GM19035 (cell line): Measurements from ENCODE around the gene POLR2E.
"Not testable (repeated sequence)": the region's sequence is repeated elsewhere in the genome, so short reads cannot be mapped to it uniquely, and the experiment has no call there.

Source experiments
- ATAC-seq: cut with Tn5 transposase; IDR thresholded peaks from one replicate; pipeline ENCODE4 v1.9.1; 2021; ENCODE audit not compliant: unreplicated experiment

POLR2E gene

GRCh38 chr19:1126984-1127760 is 32.0 kb upstream of the POLR2E start:
- no peak for ATAC-seq

- ATAC-seq = no peak
These were observed 30.7 kb upstream of the POLR2E start for GRCh38 chr19:1125601-1126467.

DNA sequence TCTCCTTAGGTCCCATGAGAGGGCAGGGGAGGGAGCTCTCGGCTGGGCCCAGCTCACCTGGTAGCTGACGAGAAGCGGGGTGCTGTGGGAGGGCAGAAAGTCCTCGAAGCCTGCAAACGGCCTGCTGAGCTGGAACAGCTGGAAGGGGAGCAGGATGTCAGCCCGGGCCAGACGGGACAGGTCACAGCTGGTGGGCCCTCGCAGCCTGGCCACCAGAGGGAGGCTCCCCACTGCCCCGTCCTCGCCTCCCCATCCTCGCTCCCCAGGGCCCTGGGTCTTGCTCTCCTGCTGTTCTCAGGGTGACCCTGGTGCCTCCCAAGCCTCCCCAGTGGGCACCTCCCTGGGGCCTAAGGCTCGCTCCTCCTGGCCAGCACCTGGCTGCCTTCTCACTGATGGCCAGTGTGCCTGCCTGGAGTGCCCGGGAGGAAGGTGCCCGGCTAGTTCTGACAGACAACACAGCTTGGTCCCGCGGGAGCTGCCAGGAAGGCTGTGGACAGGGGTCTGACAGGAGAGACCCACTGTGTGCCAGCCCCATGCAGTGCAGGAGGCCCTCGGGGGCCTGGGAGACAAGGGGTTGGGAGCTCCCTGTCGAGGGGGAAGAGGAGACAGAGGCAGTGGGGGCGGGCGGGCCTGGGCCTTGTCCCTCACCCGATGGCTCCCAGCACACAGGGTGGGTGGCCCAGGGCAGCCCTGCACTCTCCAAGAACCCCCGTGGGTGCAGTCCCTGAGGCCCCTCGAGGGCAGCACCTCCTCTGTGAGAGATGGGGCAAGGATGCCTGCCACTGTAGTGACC is 28.9 kb upstream of the POLR2E start:
- no peak for ATAC-seq

DNA sequence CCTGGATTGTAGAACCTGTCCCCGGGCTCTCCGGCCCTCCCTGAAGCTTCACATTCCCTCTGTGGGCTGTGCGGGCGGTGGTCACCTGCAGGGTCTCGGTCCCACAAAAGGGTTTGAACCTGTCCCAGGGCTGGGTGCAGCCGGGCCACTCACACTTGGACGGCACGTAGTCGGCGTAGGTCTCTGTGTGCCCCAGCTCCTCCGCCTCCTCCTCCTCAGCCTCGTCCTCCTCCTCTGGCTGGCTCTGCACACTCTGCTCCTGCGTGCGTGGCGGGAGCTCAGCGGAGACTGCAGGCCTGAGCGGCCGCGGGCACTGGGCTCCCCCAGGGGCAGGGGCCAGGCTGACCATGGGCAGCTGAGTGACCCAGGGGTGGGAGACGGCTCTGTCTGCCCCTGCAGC is 28.2 kb upstream of the POLR2E start:
- ATAC-seq = no peak

- no peak for ATAC-seq
These were observed 27.8 kb upstream of the POLR2E start for GRCh38 chr19:1122972-1123363.

GRCh38 chr19:1122021-1122971 is 27.1 kb upstream of the POLR2E start:
- ATAC-seq = no peak

DNA sequence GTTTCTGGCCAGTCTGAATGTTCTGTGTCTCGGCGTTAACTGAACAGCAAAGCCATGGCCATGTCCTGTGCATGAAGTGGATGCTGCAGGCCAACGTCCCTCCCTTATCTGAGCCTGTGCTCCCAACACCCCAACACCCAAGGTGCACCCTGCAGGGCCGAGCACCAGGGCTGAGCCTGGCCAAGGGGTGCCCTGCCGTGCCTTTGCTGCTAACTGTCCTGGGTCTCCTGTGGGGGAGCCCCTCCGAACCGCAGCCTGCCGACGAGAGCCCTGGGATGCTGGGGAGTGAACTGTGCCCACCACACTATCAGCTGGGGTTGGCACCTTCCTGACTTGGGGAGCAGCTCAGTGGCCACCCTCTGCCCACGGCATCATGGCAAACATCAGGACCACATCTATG is 26.2 kb upstream of the POLR2E start:
- no peak for ATAC-seq

DNA sequence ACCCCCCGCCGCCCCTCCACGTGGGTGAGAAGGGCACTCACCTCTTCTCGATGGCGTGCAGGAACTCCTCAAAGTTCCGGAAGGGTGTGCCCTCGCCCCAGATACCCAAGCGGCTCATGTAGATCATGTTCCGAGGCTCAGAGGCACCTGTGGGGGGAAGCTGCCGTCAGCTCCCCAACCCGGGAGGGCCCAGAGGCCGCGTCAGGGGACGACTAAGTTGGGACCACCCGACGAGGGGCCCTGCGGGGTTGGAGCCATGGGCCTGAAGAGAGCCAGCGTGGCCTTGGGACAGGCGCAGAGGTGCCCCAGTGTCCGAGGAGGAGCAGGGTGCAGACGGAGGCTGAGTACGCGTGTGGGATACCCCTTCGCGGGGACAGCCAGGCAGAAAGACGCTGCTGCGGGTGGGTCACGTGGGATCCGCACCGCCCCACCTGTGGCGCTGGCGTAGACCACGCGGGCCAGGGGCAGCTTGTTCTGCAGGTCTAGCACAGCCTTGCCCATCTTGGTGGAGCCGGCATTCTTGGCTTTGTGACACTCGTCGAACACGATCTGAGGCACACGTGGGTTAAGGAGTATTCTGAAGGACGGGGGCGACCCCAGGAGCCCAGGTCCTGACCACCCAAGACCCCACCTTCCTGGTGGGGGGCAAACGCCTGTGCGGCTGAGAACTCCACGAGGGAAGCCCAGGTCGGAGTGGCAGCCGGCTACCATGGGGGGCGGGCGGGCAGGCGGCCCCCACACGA is 24.5 kb upstream of the POLR2E start:
- ATAC-seq = no peak

DNA sequence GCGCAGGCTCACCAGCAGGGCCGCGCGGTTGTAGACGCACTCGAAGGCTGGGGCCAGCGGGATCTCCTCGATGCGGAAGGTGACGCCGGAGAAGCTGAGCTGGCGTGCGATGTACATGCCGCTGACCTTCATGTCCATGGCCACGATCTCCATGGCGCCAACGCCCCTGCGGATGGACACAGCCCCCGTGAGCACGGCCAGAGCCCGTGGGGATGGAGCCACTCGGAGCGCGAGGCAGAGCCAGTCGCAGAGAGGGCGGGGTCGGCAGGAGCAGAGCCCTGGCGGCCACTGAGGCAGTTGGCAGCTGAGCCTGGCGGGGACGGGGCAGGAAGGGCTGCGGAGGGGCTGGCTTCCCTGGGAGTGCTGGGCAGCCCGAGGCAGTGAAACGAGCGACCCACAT is 23.8 kb upstream of the POLR2E start:
- no peak for ATAC-seq

- no peak for ATAC-seq
These were observed 22.5 kb upstream of the POLR2E start for GRCh38 chr19:1117654-1118053.

DNA sequence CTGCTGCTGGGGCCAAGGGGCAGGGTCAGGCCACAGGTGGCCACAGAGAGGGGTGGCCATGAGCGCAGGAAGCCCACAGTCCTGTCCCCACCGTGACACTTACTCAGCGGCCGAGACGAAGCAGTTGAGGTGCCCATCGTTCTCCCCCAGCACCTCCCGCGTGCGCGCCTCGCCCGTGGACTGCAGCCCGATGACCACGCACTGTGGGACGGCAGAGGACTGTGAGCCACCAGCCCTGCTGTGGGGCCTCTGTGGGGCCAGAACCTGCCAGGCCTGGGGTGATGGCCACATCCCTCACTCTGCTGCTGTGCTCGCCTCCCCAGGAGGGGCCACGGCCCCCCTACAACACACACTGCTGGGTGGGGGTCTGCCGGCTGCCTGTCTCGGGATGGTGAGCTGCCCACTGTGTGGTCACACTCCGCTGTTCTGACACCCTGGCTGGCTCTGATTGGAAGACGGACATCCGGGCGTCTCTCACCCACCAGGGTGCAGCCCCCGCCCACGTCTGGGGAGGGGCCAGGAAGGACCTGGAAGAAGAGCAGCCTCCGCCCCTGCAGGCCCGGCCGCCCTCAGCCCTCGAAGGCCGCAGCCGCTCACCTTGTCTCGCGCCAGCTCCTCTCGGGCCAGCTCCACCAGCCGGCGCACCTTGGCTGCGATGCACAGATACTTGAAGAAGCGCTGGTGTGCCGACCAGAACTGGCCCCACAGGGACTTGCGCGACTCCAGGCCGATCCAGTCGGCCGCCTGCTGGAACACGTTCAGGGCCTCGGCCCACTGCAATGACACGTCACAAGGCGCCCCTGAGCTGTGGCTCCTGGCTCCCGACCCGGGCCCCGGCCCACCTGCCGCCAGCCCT is 21.8 kb upstream of the POLR2E start:
- no peak for ATAC-seq

DNA sequence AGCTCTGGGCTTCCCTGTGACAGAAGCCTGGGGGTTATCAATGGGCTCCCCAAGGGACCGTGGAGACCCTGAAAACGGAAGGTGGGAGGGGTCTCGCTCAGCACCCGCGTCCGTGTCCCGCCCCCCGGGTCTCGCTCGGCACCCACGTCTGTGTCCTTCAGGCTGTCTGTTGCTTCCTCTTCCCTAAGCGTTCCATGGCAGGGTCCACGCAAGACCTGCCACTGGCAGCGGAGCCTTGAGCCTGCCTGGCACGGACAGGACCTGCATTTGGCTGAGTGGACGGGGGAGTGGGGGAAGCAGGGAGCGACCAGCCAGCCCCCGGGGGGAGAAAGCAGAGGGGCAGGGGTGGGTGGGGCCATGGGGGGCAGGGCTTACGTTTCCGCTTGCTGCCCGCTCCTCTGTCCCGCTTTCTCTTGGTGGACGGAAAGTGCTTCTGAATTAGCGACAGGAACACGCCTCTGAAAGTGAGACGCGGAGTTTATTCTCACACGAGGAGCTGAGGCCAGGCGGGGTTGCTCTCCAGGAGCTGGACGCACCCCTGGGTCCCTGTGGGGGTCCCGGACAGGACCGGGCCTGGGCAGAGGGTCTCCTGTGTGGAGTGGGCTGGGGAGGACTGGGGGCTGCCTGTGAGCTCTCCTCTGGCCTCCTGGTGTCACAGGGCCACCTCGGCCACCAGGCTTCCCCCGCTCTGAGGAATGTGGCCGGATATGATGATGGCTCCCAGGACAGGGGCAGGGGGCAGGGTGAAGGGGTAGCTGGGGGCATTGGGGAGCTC is 20.7 kb upstream of the POLR2E start:
- ATAC-seq = no peak

DNA sequence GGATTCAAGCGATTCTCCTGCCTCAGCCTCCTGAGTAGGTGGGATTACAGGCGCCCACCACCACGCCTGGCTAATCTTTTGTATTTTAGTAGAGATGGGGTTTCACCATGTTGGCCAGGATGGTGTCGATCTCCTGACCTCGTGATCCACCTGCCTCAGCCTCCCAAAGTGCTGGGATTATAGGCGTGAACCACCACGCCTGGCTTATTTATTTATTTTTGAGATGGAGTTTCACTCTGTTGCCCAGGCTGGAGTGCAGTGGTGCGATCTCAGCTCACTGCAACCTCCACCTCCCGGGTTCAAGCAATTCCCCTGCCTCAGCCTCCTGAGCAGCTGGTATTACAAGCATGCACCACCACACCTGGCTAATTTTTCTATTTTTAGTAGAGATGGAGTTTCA is 19.6 kb upstream of the POLR2E start:
- not testable (repeated sequence) for ATAC-seq

DNA sequence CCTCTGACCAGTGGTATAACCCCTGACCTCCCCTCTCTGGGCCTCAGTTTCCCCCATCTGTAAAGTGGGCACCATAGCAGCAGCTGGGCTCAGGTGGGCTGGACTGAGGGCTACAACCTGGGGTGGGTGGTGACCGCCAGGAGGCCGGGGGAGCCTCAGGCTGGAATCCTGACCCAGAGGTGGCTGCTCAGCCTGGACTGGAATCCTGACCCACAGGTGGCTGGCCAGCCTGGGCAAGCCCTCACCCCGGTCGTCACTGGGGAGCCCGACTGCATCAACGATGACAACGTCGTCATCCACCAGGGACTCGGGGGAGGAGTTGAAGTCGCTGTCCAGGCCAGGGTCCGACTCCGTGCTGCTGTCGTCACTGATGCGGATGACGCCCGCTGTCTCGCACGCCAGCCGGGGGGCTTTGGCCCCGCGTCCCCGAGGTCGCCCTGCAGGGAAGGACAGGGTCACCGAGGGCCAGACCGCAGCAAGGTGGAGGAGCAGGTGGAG is 18.9 kb upstream of the POLR2E start:
- ATAC-seq = no peak

- no peak for ATAC-seq
These were observed 18.1 kb upstream of the POLR2E start for GRCh38 chr19:1113030-1113985.

- no peak for ATAC-seq
These were observed 17.3 kb upstream of the POLR2E start for GRCh38 chr19:1112268-1113029.
